CD4-positive, alpha-beta T cell treated with Interleukin-1 beta for 1 hour (primary cell): ENCODE measurements around the gene PROKR1.

Experiments used
- DNase-seq, 2 donors: peaks; one replicate each; pipeline ENCODE4 v3.0.0-alpha.2; 2020 to 2022

Gene PROKR1

DNA sequence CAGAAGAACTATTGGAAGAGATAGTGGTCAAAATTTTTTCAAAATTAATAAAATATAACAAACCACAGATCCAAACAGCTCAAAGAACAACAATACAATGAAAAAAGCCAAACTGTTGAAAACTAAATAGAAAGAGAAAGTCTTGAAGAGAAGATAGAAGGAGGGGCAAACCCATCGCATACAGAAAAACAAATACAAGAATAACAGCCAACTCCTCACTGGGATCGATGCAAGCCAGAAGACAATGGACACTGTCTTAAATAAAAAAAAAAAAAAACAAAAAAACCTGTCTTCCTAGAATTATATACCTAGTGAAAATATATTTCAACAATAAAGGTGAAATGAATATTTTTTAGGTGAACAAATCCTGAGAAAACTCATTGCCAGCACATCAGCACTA lies 57.2 kb downstream of the PROKR1 start:
- no peak for DNase-seq

DNA sequence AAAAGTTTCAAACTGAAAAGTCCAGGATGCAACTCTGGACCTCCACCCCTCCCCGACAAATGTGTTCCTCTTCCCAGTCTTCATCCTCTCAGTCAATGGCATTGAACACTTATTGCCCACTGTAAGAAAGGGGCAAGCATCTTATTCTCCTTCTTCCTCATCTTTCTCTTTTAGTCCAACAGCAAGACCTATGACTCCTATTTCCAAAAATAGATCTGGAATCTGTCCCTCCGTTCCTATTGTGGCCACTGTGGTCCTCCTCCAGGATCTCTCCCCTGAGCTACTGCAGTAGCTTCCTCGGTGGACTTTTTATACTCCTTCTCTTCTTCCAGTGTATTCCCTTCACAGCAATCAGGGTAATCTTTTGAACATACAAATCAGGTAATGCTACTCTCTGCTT lies 63.3 kb downstream of the PROKR1 start:
- DNase-seq, result no peak
